NCI-H774 (cell line): Measurements from ENCODE around the gene VTI1A.
"Not testable (repeated sequence)": the region's sequence is repeated elsewhere in the genome, so short reads cannot be mapped to it uniquely, and the experiment has no call there.

Experiments used
- DNase-seq: peaks from one replicate; lab custom pipeline; 2025; lab: John Stamatoyannopoulos, UW

Gene VTI1A

DNA sequence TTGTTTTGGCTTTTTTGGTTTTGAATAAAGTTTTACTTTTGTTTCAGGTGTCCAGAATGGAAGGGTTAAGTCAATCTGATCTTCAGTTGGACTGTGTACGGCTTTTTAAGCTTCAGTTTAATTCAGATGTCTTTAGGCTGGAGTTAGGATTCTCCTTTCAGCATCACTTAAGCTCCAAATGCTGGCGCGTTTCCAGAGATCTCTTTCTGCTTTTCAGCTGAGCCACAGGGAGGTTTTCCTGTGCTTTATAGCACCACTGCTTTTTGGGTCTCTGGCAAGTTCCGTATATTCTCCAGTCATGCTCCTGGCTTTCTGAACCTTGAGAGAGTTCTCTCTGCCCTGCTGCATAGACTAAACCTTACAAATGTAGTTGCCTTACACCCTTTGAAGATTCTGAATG lies 60.0 kb downstream of the VTI1A start:
- DNase-seq: no peak

DNA sequence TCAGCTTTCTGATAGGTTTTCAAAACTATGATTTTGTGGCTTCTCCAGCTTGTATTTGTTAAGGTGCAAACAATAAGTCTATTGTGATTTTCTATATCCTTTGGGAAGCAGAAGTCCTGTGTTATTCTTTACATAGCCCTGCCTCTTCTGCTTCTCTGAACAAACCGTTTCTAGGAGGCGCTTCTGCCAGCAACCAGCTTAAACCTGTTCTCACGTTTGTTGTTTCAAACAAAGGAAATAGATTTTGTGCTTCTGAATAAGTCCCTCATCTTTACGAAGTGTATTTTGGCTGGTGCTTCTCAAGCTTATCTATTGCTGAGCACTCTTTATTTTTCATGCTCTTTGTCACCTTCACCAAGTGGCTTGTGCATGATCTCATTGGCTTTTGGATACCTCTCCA lies 61.0 kb downstream of the VTI1A start:
- no peak for DNase-seq

DNA sequence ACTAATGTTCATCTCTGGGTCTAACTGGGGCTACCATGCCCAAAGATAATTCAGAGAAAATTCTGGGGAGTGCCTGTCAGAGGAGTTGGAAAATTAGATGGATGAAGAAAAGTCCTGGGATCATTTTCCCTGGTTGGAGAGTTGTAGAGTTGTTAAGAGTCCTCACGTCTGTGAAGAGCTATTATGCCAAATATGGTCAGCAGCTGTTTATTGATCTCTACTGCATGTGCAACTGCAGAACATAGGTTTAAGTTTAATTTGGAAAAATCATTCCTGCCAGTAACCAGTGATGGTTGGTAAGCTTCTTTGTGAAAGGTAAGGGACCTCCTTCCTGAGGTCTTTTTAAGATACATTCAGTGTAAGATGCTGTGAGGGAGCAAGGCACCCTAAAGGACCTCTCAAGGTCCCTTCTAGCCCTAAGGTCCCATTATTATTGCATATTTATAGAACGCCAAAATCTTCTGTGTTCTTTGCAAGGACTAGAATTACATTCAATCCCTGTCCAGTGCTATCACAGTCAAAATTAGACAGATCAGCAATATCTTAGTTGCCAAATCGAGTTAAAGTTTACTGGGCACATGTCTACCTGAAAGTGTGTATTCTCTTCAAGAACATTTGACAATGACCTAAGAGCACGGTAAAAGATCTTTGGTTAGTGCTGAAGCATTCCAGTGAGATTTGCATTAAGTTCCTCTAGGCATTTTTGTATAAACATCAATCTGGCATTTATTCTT lies 62.7 kb downstream of the VTI1A start:
- no peak for DNase-seq

DNA sequence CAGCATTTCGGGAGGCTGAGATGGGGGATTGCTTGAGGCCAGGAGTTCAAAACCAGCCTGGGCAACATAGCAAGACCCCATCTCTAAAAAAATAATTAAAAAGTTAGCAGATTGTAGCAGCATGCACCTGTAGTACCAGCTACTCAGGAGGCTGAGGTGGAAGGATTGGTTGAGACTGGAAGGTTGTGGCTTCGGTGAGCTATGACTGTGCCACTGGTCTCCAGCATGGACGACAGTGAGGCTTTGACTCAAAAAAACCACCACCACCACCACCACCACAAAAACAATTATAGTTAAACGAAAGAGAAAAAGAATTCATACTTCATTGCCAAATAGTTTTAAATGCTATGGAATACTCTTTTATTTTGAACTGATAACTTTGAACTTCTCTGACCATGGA lies 63.4 kb downstream of the VTI1A start:
- no peak for DNase-seq

DNA sequence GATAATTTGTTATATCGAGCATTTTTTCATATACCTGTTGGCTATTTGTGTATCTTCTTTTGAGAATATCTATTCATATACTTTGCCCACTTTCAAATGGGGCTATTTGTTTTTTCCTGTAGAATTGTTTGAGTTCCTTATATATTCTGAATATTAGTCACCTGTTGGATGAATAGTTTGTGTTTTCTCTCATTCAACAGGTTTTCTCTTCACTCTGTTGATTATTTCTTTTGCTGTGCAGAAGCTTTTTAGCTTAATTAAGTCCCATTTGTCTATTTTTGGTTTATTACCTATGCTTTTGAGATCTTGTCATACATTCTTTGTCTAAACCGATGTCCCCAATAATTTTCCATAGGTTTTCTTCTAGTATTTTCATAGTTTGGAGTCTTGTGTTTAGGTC lies 65.3 kb downstream of the VTI1A start:
- DNase-seq: no peak

DNA sequence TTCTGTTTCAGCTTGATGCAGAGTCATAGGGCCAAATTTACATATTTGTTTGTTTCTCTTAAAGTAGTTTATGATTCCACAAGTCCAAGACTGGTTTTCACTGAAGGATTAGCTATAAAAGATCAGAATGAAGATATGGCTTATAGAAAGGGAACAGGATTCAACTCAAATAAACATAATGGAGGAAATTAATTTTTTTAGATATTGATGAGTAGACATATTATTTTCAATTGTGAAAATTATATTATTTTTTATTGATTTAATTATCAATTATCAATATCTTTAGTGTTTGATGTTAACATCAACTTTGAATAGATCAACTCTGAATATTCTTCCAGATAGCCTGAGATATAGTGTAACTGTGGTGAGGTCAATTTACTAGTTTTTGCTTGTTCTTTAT lies 68.1 kb downstream of the VTI1A start:
- DNase-seq: no peak

DNA sequence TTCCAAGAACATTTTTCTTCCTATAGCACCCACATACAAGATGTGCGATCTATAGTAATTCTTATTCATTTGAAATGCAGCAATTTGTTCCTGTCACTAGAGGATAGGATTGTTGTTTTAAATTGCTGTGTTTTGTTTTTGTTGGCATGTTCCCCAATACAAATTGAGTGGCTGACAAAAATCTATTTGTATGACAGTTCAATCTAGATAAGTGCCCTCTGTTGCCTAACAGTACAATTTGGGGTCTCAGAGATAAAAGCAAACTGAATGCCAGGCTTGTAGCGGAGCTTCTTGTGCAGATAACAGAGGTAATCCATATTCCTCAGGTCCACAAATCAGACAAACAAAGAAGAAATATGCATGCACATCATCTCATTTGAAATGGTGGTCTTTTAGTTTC lies 68.8 kb downstream of the VTI1A start:
- DNase-seq: no peak

DNA sequence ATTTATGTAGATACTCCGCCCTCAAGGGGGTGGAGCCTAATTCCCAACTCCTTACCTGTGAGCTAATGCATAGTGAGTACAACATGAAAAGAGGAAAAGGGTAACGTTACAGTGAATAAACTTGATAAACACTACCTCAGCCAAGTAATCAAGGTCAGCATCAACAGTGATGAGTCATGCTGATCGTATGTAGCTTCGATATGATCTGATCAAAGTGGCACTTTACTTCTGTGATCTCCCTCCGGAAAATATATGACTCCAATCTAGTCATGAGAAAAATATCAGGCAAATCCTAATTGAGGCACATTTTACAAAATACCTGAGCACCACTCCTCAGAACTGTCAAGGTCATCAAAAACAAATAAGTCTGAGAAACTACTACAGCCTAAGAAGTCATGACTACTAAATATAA lies 70.4 kb downstream of the VTI1A start:
- DNase-seq: no peak

DNA sequence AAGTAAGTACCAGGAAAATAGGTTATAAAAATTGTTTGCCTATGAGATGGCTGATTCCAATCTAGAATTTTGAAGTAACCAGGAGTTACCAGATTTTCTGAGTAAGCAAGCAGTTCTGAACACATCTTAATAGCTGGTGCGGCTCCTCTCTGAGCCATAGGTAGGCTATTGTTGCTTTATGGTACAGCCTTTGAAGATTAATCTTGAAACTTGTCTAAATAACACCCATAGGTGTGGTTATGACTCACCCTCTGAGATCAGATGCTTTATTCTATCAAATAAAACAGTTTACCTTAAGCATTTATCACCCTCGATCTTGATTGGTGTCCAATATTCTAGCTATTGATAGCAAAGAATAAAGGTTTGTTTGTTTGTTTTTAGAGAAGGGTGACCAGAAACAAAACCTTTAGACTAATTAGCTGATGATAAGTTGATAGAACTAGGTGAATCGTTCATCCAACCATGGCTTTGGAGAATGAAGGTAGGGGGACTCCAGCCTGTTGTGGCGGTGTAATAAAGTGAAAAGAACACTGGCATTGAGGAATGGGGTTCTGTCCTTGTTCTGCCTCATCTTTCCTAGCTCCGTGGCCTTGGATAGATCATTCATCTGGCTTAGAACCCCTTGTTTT lies 72.2 kb downstream of the VTI1A start:
- DNase-seq: no peak

DNA sequence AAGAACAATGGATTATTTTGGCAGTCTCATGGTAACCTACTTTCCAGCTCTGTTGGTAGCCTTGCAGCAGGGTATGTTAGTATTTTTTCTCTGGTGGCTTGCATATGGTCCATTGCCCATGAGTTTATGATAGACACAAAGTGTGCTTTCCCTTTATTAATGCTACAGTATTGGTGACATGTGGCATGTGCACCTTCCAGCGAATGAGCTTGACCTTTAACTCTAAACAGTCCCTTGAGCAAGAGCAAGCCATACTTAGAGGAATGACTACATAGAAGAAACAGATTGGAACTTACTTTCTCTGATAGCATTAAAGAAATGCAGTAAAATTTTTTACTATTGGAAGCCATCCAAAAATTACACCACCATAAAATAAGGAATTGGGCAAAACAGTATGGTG lies 73.9 kb downstream of the VTI1A start:
- DNase-seq: no peak

DNA sequence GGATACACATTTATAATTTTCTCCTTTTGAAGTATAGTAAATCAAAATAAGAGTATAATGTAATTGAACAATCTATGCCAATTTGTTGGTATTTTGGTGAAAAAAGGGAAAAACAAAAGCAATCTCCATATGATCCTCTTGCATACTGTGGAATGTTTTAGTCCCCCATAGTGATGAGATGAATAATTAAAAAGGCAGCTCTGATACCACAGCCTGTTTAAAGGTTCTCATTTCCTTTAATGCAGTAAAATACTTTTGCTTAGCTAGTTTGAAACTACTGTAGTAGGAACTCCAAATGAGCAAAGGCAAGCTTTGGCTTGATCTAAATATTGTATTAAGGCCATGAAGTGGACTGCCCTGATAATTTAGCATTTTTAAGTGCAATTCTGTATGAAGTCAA lies 77.6 kb downstream of the VTI1A start:
- DNase-seq: no peak

DNA sequence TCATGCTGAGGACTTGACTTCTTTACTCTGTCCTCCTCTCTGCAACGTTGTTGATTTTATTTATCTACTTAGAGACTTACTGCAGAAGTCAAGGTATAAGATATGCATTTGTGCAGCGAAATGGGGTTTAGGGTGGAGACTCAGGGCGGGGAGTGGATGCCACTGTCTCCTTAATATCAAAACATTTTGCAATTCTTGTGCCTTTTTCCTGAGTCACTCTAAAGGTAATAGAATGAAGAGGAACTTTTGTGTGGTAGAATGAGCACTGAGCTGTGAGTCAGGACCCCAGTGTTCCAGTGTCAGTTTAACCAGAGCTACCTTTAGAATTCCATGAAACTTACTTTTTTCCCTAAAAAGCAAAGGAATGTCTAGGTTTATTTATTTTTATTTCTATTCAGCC lies 78.2 kb downstream of the VTI1A start:
- DNase-seq: no peak

DNA sequence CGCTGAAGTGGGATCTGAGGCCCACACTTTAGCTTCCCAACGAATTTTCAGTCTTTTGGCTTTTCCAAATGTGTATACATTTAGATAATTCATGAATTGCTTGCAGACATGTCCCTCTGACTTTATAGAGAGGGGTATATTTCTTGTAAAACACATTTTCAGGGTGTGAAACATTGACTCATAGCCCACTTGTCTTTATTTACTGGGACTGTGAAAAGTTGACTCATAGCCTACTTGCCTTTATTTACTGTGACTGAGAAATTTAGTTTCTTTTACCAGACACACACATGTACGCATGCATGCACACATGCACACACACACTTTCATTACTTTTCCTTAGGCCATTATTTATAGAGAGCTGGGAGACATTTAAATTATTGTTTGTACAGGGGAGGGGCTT lies 79.1 kb downstream of the VTI1A start:
- no peak for DNase-seq

DNA sequence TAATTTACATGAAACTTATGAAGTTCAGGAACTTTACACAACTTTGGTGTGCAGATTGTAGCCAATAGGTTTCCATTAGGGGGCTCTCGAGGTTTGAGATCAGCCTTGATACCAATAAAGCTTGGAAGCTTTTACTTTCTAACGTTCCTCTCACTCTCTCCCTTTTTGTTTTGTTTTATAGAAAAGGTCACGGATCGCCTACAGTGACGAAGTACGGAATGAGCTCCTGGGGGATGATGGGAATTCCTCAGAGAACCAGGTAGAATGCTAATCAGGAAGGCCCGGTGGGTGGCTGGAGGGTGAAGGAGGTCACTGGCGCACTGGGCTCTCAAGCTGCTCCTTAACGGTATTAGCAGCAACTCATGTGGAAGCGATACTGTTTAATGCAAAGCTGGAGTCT lies 79.9 kb downstream of the VTI1A start:
- no peak for DNase-seq

DNA sequence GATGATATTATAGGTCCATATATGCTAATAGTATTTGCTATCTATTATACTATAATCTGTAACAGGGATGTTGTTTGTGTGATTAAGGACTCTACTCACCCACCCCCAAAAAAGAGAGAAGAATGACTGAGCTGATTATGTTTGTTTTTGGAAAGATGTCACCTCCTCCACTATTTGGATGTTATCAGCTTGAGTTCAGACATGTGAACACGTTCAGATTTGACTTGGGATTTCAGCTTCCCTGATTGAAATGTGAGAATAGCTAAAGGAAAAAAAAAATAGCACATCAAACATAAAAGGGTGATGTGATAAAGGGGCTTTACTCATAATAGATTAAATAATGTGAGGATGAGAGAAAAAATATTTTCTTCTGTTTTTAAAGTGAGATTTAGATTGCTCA lies 81.2 kb downstream of the VTI1A start:
- no peak for DNase-seq

DNA sequence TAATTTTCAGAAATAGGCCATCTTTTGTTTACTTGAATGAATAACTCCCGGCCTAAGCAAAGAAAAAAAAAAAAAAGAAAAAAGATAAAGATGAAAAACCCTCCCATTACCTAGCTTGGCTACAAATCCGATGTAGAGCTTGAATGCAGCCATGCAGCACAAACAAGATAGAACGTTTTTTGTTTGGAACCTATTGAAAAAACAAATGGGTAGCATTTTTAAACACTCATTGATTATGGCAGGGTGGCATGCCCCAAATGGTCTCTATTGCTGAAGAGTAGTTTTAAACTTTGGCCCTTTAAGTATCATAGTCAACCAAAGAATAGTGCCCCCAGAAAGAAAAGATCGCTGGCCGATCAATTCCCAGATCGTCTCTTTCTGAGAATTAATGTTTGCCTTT lies 84.4 kb downstream of the VTI1A start:
- DNase-seq: no peak

DNA sequence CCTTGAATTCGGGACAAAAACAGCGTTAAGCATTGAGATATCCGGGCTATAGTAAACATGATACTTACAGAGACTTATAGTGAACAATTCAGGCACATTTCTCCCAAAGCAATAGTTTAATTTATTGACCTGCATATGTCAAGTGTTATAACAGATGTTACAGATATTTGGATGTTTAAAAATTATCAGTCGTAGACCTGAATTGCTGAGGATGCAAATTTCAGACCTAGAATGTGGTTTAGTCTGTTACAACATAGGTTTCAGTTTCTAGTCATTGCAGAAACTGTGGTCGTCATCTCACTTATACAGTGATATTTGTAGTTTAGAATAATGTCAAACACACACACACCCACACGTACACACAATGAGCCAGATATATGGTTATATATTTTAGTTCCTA lies 85.2 kb downstream of the VTI1A start:
- no peak for DNase-seq

DNA sequence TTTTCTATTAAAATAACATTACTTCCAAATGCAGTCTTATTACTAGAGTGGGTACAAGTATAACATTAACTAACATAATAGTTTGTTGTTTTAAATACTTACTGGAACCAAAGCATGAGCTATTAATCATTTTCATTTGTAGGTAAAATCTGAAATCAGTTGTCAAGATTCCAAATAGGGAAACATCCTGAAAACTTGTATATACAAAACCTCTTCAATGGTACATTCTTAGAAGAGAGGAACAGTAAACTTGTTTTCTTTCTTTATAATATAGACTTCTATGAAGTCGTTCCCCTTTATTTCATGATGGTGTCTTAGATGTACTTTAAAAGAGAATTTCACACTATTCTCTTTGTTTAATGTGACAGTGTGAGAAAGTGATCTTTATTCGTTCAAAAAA lies 85.9 kb downstream of the VTI1A start:
- no peak for DNase-seq

DNA sequence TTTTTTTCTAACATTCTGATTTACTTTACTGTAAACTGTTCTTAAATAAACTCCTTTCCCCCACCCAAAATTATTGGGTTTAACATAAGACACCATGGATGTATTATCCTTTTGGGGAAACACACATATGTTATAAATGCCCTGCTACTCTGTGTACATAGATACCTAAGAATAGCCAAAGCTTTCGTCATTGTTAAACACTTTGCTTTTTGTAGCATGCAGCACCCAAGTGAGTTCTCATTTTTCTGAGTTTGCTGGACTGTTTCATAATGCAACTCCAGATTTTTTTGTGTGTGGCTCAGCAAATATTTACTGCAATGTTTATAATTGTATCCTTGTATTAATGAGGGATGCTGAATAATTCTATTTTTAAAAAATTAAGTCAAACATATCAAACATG lies 86.9 kb downstream of the VTI1A start:
- no peak for DNase-seq

DNA sequence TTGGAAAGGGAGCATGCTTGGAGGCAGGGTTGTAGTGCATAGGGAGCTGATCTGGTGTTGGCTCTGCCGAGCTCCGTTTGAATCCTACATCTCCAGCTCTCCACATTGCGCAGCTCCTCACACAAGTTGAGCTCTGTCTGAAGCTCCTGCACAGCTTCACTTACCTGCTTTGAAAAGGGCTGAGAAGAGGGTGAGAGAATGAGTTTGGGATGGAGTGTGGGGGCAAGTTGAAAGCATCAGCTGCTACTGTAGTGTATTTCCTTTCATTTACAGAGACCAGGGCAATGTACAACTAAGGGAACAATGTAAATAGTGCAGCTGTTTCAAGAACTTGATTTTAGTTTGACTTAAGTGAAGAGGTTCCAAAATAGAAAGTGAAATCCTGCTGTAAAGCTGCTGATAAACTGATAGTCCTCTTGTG lies 88.5 kb downstream of the VTI1A start:
- no peak for DNase-seq

DNA sequence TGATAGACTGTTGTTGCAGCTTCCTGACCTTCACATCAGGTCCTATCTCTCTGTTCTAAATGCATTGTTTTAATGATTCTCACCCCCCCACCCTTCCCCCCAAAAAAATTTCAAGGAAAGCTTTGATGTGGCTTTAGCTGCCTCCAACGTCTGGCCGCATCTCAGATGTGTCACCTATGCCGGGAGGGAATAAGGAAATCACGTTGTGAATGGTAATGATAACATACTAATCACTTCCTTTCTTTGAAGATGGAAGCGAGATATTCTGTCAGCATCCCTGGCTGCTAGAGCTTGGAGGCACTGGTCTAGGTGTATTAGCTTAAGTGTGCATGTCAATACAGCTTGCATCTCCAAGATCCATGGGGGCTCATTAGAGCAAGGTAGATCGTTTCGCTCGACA lies 89.6 kb downstream of the VTI1A start:
- no peak for DNase-seq

DNA sequence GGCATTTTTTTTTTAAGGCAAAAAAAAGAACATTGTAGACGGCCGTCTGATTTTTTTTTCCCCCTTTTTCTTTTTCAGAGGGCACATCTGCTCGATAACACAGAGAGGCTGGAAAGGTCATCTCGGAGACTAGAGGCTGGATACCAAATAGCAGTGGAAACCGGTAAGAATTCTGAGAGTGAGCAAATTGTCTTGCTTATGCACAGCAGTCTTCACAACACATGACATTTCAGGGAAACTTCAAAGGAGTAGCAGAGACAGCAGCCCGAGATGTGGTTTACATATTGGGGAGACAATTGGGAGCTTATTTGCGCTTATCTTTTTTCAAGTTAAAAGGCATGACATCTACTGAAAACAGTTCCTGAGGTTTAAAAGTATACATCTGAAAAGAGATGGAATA lies 91.2 kb downstream of the VTI1A start:
- no peak for DNase-seq

DNA sequence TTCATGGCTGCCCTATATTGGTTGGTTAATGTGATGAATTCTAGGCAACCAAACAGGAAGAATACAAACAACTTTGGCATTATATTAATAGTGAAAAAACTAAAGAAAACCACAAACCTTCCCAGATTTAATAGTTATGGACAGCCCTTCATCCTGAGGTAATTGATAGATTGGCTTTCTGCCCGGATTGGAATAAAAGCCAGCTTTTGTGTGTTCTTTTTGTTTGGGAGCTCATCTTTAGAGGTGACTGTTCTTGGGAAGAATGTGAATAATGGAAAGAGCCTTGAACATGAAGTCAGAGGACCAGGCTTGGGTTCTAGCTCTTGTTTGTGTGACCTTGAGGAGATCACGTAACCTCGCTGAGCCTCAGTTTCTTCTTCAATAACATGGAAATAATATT lies 92.3 kb downstream of the VTI1A start:
- DNase-seq: no peak

DNA sequence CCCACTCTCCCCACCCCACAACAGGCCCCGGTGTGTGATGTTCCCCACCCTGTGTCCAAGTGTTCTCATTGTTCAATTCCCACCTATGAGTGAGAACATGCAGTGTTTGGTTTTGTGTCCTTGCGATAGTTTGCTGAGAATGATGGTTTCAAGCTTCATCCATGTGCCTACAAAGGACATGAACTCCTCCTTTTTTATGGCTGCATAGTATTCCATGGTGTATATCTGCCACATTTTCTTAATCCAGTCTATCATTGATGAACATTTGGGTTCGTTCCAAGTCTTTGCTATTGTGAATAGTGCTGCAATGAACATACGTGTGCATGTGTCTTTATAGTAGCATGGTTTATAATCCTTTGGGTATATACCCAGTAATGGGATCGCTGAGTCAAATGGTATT lies 95.8 kb downstream of the VTI1A start:
- not testable (repeated sequence) for DNase-seq
